ENCODE measurements around the gene AQP10.
"Not testable (repeated sequence)": the region's sequence is repeated elsewhere in the genome, so short reads cannot be mapped to it uniquely, and the experiment has no call there.

Gene AQP10

DNA sequence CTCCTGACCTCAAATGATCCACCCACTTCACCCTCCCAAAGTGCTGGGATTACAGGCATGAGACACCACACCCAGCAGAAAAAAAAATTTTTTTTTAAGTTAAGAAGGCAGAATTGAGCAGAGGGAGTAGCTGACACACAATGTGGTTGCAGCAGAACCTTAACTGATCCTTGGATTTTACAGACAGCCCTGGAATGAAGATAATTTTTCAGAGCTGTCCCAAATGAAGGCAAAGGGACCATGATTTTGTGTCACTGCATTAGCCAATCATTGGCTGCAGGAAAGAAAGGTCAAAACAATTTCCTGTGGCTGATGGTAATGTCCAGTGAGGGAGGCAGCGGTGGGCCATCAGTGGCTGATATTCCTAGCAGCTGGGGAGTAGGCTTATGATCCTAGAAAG is 19.3 kb upstream of the AQP10 start:
- no peak overlapping the region for H3K9ac ChIP-seq
- no peaks in the 10 kb centered on the region for H3K27me3 ChIP-seq
- no peak overlapping the region for H3K27ac ChIP-seq
- H3K9me3 ChIP-seq (replicated peaks in 1 of 11) = peaks cover 0 to 8% (median 4%) of the 10 kb centered on the region in 11 experiments; a peak in 11 of 22 replicates
- no peak overlapping the region for H3K4me3 ChIP-seq
- TF ChIP-seq Cebpa-rat (IDR thresholded peaks at IDR 0.05) = no peak
- no peaks in the 10 kb centered on the region for H3K4me1 ChIP-seq
- H4K20me1 ChIP-seq = no peaks in the 10 kb centered on the region
- no peak overlapping the region for H3K4me2 ChIP-seq
- no peaks in the 10 kb centered on the region for H3K36me3 ChIP-seq

DNA sequence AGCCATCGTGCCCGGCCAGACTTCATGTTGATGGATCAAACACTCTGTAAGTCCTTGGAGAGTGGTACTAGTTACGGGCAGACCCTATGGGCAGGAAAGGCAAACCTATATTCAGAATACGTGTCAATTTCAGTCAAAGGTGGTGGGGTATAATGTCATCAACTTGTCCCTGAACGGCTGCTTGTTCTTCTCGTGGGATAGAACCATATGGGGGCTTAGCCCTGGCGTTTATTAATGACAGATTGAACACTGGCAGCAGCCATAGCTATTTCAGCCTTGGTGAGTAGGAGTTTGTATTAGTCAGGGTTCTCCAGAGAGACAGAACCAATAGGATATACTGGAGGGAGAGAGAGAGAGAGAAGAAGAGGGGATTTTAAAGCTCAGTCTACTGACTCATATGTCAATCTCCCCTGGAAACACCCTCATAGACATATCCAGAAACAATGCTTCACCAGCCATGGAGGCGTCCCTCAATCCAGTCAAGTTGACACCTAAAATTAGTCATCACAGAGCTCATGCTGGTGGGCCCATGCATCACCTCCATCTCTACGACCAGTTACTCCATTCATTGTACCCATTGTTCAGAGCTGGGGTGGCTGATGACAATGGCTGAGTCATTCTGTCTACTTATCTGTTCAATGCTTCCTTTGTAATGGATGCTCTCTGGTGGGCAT is 16.1 kb upstream of the AQP10 start:
- H3K9ac ChIP-seq = no peak overlapping the region
- H3K27ac ChIP-seq = no peak overlapping the region
- H3K4me2 ChIP-seq = no peak overlapping the region
- H3K36me3 ChIP-seq = no peaks in the 10 kb centered on the region
- no peak overlapping the region for H3K4me3 ChIP-seq
- TF ChIP-seq Cebpa-rat (IDR thresholded peaks at IDR 0.05) = no peak
- no peaks in the 10 kb centered on the region for H3K27me3 ChIP-seq
- H4K20me1 ChIP-seq = no peaks in the 10 kb centered on the region
- H3K9me3 ChIP-seq (replicated peaks in 1 of 11) = peaks cover 12 to 18% (median 15%) of the 10 kb centered on the region in 11 experiments
- no peaks in the 10 kb centered on the region for H3K4me1 ChIP-seq

DNA sequence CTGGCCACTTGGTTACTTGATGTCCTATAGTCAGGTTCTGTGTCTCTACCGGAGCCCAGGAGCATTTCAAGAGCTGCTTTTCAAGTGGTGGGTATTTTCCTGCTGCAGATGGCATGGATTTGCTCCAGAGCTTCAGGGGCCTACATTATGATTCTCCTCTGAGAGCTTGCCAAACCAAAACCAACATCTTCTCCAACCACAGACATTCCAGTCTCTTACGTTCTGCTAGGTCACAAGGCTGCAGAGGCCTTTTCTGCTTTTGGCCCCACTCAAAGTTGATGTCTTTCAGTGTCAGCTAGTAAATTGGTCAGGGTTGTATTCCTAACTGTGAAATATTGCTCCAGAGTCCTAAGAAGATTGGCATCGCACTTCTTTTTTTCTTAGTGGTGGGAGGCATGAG is 14.7 kb upstream of the AQP10 start:
- Histone ChIP-seq H3K9ac (no peak overlapping the region), H3K4me3 (no peak overlapping the region), H3K4me2 (no peak overlapping the region), H3K4me1 (no peaks in the 10 kb centered on the region), H3K27ac (no peak overlapping the region), H3K9me3 (replicated peaks in 1 of 11) (peaks cover 12 to 22% (median 18%) of the 10 kb centered on the region in 11 experiments), H3K36me3 (no peaks in the 10 kb centered on the region), H4K20me1 (no peaks in the 10 kb centered on the region), H3K27me3 (no peaks in the 10 kb centered on the region)
- TF ChIP-seq Cebpa-rat (IDR thresholded peaks at IDR 0.05) = no peak

DNA sequence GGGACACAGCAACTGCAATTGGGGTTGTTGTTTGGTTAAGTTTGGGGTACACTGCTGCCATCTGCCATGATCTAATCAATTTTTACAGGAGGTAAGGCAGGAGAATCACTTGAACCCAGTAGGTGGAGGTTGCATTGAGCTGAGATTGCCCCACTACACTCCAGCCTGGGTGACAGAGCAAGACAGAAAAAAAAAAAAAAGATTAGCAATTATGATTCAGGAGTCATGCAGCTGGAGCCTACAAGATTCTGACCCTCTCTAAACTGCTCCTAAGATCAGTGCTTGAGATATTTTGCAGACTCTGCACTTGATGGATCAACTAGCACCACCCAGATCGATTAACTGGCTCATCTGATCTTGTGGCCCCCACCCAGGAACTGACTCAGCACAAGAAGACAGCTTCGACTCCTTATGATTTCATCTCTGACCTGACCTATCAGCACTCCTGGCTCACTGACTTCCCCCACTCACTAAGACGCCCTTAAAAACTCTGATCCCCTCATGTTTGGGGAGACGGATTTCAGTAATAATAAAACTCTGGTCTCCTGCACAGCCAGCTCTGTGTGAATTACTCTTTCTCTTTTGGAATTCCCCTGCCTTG is 13.1 kb upstream of the AQP10 start:
- peaks cover 12 to 22% (median 18%) of the 10 kb centered on the region in 11 experiments for H3K9me3 ChIP-seq (replicated peaks in 1 of 11)
- H3K36me3 ChIP-seq, H3K27me3 ChIP-seq, H3K27ac ChIP-seq, H3K4me2 ChIP-seq, H3K9ac ChIP-seq, H3K4me1 ChIP-seq, H3K4me3 ChIP-seq, H4K20me1 ChIP-seq: not testable (repeated sequence)

DNA sequence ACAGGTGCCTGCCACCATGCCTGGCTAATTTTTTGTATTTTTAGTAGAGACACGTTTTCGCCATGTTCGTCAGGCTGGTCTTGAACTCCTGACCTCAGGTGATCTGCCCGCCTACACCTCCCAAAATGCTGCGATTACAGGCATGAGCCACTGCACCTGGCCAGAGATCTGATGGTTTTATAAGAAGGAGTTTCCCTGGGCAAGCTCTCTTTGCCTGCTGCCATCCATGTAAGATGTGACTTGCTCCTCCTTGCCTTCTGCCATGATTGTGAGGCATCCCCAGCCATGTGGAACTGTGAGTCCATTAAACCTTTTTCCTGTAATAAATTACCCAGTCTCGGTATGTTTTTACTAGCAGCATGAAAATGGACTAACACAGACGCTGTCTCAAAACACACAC is 11.8 kb upstream of the AQP10 start:
- H3K27me3 ChIP-seq, H3K4me2 ChIP-seq, H3K4me1 ChIP-seq, H3K9ac ChIP-seq, H3K36me3 ChIP-seq, H3K4me3 ChIP-seq, H4K20me1 ChIP-seq, H3K27ac ChIP-seq: not testable (repeated sequence)
- peaks cover 12 to 23% (median 18%) of the 10 kb centered on the region in 11 experiments for H3K9me3 ChIP-seq (replicated peaks in 1 of 11)

DNA sequence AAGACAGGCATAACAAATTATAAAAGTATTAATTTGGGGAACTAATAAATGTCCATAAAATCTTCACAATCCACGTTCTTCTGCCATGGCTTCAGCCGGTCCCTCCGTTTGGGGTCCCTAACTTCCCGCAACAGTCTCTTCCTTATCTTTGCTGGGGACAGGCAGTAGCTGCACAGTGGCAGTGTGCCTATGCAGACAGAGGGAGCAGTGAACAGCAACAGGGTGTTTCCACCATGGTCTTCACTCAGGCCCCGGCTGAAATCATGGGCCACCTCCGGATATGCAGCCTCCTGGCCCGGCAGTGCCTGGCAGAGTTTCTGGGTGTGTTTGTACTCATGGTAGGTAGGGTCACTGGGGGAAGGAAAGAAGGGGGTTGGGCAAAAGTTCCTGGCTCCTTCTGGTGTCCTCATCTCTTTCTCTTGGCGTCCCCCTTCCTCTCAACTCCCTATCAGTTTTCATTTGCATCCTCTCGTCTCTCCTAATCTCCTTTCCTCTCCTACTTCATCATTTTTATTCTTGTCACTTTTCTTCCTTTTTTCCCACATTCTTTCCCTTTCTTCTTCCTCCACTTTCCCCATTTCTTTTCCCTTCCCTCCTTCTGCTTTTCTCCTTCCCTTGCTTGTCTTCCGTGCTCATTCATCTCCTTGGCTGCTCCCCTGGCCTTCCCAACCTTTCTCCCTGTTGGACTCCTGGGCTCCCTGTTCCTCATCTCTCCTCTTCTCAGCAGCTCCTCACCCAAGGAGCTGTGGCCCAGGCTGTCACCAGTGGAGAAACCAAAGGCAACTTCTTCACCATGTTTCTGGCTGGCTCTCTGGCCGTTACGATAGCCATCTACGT is 8.4 kb upstream of the AQP10 start:
- not testable (repeated sequence) for H3K4me3 ChIP-seq, H3K4me2 ChIP-seq, H3K36me3 ChIP-seq, H4K20me1 ChIP-seq, H3K27me3 ChIP-seq, H3K27ac ChIP-seq, H3K9ac ChIP-seq, H3K4me1 ChIP-seq
- H3K9me3 ChIP-seq (replicated peaks in 1 of 11) = peaks cover 36 to 53% (median 44%) of the 10 kb centered on the region in 11 experiments

DNA sequence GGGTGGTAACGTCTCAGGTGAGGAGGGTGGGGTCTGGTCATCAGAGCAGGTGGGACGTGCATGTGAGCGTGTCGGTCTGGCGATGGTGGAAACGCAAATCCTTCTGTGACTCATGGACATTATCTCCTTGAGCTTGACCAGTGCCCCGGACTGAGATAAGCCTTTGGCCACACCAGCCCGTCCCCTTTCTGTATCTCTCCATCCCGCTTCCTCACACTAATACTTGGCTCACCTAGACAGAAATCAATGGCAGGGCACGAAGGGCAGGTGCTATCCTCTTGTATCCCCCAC is 7.9 kb upstream of the AQP10 start:
- Histone ChIP-seq H3K4me1 (no peaks in the 10 kb centered on the region), H3K4me3 (no peak overlapping the region), H3K9me3 (replicated peaks in 1 of 11) (peaks cover 42 to 59% (median 50%) of the 10 kb centered on the region in 11 experiments), H3K27ac (no peak overlapping the region), H3K4me2 (no peak overlapping the region), H4K20me1 (no peaks in the 10 kb centered on the region), H3K9ac (no peak overlapping the region), H3K27me3 (no peaks in the 10 kb centered on the region), H3K36me3 (no peaks in the 10 kb centered on the region)
- TF ChIP-seq Cebpa-rat (IDR thresholded peaks at IDR 0.05) = no peak

DNA sequence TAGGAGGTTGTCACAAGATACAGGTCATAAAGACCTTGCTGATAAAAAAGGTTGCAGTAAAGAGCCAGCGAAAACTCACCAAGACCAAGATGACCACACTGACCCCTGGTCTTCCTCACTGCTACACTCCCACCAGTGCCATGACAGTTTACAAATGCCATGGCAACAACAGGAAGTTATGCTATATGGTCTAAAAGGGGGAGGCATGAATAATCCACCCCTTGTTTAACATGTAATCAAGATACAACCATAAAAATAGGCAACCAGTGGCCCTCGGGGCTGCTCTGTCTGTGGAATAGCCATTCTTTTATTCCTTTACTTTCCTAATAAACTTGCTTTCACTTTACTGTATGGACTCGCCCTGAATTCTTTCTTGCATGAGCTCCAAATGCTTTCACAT is 6.7 kb upstream of the AQP10 start:
- H3K4me3 ChIP-seq, H3K27ac ChIP-seq, H3K4me2 ChIP-seq, H3K36me3 ChIP-seq, H3K27me3 ChIP-seq, H4K20me1 ChIP-seq, H3K4me1 ChIP-seq, H3K9ac ChIP-seq: not testable (repeated sequence)
- peaks cover 36 to 56% (median 44%) of the 10 kb centered on the region in 11 experiments for H3K9me3 ChIP-seq (replicated peaks in 1 of 11)

DNA sequence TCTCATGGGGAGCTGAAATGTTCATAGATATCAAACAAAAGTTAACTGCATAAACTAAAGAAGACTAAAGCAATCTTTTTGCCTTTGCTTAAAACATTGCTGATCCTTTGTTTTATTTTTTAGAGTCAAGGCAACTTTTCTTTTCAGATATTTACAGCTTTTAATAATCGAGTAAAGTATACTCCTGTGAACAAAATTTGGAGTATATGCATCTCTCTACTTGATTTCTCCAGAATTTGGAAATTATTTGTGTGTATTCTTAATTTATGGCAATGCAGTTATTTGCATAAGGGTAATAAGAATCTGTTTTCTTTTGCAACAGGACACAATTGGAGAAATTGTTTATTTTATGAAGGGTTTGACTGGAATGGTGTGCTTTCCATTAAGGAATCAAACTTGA is 4.2 kb upstream of the AQP10 start:
- Histone ChIP-seq H3K36me3 (no peaks in the 10 kb centered on the region), H3K9me3 (replicated peaks in 1 of 11) (peaks cover 31 to 44% (median 36%) of the 10 kb centered on the region in 11 experiments), H3K4me1 (no peaks in the 10 kb centered on the region), H3K4me2 (no peak overlapping the region), H3K4me3 (no peak overlapping the region), H3K9ac (no peak overlapping the region), H3K27me3 (no peaks in the 10 kb centered on the region), H3K27ac (no peak overlapping the region), H4K20me1 (no peaks in the 10 kb centered on the region)
- no peak for TF ChIP-seq Cebpa-rat (IDR thresholded peaks at IDR 0.05)

DNA sequence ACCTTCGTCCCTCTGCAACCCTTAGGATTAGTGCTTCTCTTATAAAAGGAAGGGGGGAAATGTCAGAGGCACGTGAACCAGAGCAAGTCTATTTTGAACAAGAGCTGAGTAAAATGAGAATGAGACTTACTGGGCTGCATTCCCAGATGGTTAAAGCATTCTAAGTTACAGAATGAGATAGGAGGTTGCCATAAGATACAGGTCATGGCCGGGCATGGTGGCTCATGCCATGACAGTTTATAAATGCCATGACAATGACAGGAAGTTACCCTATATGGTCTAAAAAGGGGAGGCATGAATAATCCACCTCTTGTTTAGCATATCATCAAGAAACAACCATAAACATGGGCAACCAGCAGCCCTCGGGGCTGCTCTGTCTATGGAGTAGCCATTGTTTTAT is 2.5 kb upstream of the AQP10 start:
- H3K9me3 ChIP-seq (replicated peaks in 1 of 11) = peaks cover 31 to 44% (median 36%) of the 10 kb centered on the region in 11 experiments
- no peak overlapping the region for H3K9ac ChIP-seq
- no peak for TF ChIP-seq Cebpa-rat (IDR thresholded peaks at IDR 0.05)

DNA sequence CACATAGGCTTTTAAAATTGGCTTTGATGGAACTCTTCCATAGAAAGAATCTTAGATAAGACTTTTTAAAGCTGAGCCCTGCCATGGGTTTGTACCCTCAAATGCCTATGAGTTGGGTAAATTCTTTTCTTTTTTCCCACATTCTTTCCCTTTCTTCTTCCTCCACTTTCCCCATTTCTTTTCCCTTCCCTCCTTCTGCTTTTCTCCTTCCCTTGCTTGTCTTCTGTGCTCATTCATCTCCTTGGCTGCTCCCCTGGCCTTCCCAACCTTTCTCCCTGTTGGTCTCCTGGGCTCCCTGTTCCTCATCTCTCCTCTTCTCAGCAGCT is 679 bp downstream of the AQP10 start:
- not testable (repeated sequence) for H3K27me3 ChIP-seq, H3K4me3 ChIP-seq

More for the DNA sequence above, 2.5 kb upstream of the AQP10 start:
- no peak overlapping the region for H3K27ac ChIP-seq
- no peak overlapping the region for H3K4me3 ChIP-seq
- no peaks in the 10 kb centered on the region for H3K36me3 ChIP-seq
- no peaks in the 10 kb centered on the region for H3K4me1 ChIP-seq
- H3K4me2 ChIP-seq = no peak overlapping the region
- no peaks in the 10 kb centered on the region for H3K27me3 ChIP-seq
- no peaks in the 10 kb centered on the region for H4K20me1 ChIP-seq

More for the DNA sequence above, 679 bp downstream of the AQP10 start:
- not testable (repeated sequence) for H3K36me3 ChIP-seq, H3K27ac ChIP-seq, H4K20me1 ChIP-seq, H3K4me2 ChIP-seq, H3K9ac ChIP-seq
- Histone ChIP-seq H3K4me1 (peaks cover 3 to 15% (median 13%) of the 10 kb centered on the region in 10 experiments), H3K9me3 (replicated peaks in 1 of 11) (peaks cover 16 to 21% (median 20%) of the 10 kb centered on the region in 11 experiments)

Measured in BLaER1 treated with 17β-estradiol and CSF1 and Interleukin-3, amounts not matched to agents 10 nM and 100 nM (cell line).